GM19463 (cell line): Measurements from ENCODE around the gene ZKSCAN3.
"Not testable (repeated sequence)": the region's sequence is repeated elsewhere in the genome, so short reads cannot be mapped to it uniquely, and the experiment has no call there.

ENCODE experiments used
- ATAC-seq: cut with Tn5 transposase; IDR thresholded peaks from one replicate; pipeline ENCODE4 v1.9.1; 2021; ENCODE audit warnings: mild to moderate bottlenecking, moderate library complexity; ENCODE audit not compliant: unreplicated experiment

ZKSCAN3 gene

DNA sequence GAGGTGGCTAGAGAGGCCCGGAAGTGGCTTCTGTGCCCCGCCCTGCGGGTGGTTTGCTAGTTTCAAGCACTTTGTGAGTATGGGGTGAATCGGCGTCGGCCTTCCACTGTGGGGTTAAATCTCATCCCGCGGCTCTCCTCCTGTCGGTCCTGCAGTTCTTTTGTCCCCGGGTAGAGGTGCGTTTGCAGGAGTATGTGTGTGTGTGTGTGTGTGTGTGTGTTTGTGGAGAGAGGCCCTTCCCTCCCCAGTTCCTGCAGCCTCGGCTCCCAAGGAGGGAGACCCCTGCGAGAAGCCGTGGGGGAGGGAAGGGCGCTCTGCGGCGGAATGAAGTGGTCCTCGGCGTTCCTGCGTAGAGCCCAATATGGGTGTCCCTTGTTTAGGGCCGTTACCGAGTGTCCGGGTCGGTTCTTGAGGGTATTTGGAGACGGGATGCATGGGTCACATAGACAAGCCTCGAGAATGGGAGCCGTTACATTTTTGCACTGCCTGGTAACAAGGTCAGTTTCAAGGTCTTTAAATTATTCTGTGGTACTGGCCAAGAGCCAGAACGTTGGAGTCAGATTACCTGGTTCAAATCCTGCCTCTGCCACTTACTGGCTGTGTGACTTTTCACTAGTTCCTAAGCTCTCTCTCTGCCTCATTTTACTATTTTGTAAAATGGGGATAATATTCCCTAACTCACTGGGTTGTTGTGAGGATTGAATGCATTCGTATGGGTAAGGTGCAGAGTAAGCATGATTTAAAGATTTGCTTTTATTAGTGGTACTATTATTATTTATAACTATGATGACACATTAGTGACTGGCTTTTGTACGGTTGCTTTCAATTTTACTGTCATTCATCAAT is at the start of gene ZKSCAN3:
ZKSCAN3 (plus strand) TSS at position 56 of the 846 bp plus-strand sequence. CDS start 9,640 bp downstream, outside the sequence.
- ATAC-seq = peak; percentile 100

DNA sequence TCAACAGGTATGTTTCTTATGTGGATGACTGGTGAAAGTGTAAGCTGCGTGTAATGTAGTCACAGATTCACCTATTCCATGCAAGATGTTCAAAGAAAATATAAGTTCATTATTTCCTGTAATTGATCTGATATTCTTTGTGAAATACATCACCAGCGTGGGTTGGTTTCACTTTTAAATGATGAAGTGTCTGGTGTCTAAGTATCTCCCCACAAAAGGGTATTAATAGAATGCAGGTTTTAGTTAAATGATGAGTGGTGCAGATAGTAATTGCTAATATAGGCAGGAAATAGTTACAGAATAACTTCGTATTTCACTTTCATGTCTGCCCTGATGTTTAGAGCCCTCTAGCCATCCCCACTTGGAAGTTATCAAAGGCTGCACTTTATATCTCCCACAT is 46.2 kb upstream of the ZKSCAN3 start:
- peak; percentile 89 for ATAC-seq

- ATAC-seq = not testable (repeated sequence)
These were observed 43.4 kb upstream of the ZKSCAN3 start for GRCh38 chr6:28306363-28306762.

GRCh38 chr6:28311139-28311823 is 38.5 kb upstream of the ZKSCAN3 start:
- no peak for ATAC-seq

- ATAC-seq = no peak
These were observed 36.8 kb upstream of the ZKSCAN3 start for GRCh38 chr6:28312939-28313338.

DNA sequence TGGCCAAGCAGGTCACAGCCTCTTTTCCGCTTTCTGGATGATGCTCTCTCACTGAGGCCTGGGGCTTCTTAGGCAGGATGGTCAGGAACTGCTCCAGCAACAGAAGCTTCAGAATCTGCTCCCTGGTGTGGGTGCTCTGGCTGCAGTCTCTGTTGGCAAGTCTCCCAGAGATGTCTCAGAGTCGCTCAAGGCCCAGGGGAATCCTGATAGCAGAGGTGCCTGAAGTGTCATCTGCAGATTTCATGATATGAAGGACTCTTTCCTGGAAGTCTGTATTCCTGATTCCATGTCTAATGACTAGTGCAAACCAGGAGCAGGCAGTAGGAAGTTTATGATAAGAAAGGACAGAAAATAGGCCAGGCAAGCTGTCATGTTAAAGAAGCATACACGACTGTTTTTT is 34.1 kb upstream of the ZKSCAN3 start:
- ATAC-seq = no peak

DNA sequence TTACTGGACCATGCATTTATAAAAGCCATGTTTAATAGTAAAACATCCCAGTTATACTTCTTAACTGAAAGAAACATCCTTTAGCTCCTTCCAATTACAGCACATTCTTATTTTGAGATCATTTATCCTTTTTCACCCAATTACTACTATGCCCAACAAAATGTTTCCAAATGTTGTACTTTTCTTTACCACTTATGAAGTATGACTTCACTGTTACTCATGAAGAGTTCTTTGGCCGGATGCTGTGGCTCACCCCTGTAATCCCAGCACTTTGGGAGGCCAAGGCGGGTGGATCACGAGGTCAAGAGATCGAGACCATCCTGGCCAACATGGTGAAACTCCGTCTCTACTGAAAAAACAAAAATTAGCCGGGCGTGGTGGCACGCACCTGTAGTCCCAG is 31.9 kb upstream of the ZKSCAN3 start:
- not testable (repeated sequence) for ATAC-seq

GRCh38 chr6:28322661-28323060 is 27.1 kb upstream of the ZKSCAN3 start:
- no peak for ATAC-seq

DNA sequence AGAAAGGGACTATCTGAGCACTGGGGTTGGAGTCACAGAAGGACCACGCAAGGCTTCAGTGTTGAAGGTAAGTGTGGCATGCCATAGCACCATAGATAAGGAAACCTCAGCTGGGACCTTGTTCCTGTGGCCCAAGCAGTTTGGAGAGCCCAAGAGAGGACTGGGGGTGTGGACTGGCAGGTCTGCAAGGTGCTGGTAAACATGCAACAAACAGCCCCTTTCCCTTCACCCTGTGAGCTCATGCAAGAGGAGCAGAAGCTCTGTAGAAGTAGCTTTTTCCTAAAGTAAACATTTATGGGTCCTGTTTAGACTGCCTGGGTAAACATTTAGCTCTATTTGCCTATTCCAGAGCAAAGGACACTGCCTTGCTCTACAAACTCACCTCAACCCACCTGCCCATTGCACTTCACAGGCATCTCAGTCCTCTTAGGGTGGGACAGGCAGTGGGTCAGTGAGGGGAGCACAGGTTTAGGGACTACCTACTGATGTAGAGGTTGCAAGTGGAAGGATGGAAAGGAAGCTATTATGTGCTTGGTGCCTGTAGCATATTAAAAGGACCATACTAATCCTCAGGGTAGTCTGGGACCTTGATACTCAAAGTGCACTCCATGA is 25.8 kb upstream of the ZKSCAN3 start:
- no peak for ATAC-seq

DNA sequence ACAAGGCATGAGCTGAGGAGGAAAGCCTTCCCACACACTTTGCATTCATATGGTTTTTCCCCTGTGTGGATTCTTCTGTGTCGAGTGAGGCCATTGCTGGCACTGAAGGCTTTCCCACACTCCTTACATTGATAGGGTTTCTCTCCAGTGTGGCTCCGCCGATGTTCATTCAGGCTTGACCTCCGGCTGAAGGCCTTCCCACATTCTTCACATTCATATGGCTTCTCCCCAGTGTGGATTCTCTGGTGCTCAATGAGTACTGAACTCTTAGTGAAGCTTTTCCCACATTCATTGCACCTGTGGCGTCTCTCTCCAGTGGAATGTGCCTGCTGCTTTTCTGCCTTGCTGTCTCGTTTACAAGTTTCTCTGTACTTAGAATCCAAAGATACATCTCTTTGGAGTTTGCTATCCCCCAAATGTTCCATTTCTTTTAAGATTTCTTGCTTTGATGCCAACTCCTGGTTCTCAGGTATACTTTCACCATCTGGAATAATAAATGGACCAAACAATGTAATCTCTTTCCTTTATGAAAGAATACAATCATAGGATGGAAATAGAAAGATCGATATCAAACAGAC is 23.3 kb upstream of the ZKSCAN3 start:
- ATAC-seq = no peak

- no peak for ATAC-seq
These were observed 19.7 kb upstream of the ZKSCAN3 start for GRCh38 chr6:28330041-28330440.

DNA sequence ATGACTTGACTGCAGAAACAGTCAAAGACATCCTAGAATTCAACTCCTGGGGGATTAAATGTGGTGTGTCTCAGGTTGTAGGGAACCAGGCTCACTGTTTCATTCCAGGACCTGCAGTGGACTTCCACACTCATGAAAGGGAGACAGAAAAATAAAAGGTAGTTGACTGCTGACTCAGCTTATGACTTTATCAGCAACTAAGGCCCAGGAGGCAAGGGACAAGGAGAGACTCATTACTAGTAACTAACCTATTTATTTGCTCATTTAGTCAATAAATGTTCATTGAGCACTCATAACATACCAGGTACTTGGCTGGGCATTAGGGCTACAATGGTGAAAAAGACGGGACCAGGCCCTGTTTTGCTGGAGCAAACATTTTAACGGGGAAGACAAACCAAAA is 16.7 kb upstream of the ZKSCAN3 start:
- ATAC-seq = no peak

GRCh38 chr6:28333599-28334018 is 16.1 kb upstream of the ZKSCAN3 start:
- ATAC-seq = no peak

DNA sequence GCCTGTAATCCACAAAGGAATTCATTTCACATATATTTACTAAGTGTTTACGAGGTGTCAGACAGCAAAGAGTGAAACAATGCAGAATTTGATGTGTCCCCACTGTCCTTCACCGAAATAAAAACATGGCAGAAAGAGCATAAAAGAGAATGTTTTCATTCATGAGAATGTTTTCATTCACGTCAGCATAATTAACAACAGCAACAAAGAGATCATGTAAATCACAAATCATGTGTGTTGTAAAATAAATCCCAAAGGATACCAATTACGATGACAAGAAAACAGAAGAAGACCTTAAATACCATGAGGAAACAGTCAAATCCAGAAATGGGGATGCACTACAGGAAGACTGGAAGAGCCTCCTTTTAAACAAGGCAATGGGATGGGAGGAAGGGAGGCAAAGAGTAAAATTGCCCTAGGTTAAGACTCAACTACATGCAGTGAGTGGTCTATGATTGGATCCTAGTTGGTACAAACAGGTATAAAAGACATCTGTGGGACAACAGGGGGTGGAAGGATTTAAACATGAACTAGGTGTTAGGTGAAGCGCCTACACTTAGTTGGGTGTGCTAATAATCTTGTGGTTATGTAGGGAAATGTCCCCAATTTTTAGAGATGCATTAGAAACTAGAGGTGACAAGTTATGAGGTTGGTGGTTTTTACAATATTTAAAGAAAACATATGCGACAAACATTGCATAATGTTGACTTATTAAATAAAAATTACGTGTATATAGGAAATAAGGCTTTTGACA is 15.3 kb upstream of the ZKSCAN3 start:
- ATAC-seq = no peak

GRCh38 chr6:28335040-28335563 is 14.6 kb upstream of the ZKSCAN3 start:
- ATAC-seq = no peak

- peak; percentile 86 for ATAC-seq
These were observed 14.0 kb upstream of the ZKSCAN3 start, which contains the start of gene ZSCAN31 for GRCh38 chr6:28335564-28336283. ZSCAN31 (minus strand) TSS chr6:28336148; CDS start chr6:28329683, 6,465 bp downstream.

DNA sequence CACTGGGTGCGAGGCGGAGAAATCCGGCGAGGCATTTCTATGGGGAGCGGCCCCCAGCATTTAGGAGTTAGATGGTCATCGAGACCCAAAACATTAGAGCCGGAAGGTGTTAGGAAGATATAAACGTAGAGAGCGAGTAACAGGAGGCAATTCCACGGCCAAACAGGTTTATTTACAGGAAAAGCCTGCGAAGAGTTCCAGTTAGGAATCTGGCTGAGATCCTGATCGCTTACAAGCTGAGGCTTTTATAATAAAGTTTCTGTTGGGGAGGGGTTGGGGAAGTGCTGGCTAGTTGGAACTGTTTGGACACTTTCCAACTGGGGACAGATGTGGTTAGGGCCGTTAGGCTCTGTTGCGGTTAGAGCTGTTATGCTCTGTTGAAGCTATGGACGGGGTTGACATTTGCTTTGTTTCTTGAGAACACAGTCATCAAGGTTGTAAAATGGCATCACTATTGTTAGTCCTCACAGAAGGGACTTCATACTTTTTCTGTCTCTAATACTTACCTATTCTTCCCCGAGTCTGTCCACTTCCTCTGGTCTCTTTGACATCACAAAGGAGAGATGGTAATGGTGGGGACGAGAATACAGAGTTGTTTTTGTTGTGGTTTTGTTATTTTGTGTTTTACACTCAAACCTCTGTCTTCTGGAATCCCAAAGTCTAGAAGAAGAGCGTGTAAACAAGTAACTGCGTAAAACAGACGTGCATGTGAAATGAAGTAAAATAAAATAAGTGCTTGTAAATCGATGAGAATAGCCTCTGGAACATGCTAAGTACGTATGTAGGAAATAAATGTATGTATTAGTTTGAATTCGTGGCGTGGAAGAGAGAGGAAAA is 13.2 kb upstream of the ZKSCAN3 start:
- ATAC-seq = peak; percentile 16

DNA sequence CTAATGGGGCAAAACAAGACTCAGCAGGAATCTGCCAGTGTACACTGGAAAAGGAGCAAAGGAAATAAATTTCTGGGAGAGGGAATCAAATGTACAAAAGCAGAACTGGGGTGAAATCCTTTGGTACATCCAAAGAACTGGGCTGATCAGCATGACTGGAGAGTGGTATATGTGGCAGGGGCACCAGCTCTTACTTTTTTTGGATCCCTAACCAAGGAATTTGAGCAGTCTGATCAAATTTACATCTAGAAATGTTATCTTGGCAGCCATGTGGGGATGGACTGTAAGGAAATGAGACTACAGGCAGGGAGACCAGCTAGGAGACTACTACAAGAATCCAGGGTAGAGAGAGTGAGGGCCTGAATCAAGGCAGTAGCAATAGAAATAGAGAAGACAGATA is 12.6 kb upstream of the ZKSCAN3 start:
- ATAC-seq = no peak
